ENCODE data around the gene EPHA10.
"Not testable (repeated sequence)": the region's sequence is repeated elsewhere in the genome, so short reads cannot be mapped to it uniquely, and the experiment has no call there.

The EPHA10 gene

DNA sequence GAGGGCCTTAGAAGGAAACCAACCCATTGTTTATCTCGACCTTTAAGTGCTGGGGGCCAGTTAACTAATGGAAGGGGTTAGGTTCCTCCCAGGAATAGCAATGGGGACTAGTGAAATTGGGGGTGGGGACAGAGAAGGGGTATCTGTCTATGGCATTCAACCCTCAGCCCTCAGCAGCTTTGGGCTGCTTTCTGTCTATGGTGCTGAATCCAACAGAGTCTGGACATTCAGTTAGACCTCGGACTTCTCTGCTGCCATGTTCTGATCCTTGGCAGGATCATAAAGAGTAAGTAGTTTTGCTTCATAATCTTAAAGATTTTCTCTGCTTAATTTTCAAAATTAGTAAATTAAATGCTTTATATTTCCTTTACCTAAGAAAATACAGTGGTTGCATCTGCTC lies 2.6 kb upstream of the EPHA10 start:
- no peak for DNase-seq

DNA sequence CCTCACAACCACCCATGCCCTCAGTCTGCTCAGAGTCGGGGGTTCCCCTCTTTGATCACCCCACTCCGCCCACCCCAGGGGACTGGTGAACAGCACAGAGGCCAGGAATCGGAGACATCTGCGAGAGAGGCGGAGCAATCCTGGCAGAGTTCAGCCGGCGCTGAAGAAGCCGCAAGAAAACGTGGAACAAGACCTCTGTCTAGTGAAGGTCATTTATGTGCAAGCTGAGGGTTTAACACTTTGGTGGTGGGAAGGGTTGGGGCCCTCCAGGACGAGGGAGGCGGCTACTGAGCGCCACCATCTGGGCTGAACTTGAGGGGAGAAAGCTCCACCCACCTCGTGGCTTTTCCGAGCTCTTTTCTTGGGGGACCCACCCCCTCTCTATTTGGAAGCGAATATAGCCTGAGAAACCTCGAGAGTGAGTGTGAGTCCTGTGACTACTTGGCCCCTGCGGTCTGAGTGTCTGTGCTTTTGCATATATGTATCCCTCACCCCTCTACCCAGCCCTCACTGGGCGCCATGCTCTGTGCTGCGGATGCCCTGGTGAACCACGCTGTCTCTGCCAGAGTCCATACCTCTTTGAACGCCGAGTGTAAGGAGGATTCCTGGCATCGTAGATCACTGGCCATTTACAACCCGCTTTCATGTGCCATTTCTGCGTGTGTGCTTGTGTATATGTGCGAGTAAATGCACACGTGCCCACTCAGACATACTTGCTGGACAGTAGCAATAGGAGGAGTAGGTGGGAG lies 1.2 kb upstream of the EPHA10 start:
- peak; percentile 19 for DNase-seq

DNA sequence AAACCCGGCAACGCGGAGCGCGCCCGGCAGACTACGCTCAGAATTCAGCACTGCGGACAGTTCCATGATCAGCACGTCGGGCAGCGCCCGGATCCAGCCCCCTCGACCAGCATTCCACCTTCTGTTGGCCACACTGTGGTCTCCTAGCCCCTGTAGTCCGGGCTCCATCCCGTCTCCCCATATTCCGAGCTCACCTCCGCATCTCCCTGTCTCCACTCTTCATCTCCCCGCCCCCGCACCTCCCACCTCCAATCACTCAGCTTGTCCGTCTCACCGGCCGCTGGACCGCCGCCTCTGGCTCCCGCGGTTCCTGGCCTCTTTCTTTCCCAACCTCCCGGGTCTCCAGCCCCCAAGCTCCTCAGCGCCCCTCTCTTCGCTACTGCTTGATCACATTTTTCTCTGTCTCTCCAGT lies 500 bp downstream of the EPHA10 start:
- no peak for DNase-seq

DNA sequence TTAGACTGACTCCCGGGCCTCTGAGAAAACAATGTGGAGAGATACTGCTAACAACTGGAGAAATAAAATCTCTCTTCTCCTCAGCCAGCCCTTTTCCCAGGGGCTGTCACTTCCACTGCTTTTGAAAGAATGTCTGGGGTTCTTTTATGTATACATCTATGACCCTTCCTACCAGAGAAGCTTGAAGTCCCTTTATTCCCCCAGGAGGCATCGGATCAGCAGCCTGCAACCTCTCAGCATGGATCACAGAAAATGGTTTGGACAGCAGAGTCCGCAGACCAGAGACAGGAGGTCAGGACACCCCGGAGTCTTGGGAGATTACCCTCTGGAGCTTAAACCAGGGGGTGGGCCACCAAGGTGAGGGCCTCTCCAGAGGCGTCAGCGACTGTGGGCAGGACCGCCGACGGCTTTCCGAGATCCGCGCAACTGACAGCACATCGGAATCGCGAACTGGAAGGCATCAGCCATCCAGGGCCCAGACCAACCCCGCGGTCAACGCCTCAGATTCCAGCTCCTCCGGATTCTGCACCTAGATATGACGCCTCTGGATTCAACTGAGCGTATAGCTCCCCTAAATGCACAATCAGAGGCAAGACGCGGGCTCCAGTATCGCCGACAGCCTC lies 1.0 kb downstream of the EPHA10 start:
- DNase-seq = no peak

DNA sequence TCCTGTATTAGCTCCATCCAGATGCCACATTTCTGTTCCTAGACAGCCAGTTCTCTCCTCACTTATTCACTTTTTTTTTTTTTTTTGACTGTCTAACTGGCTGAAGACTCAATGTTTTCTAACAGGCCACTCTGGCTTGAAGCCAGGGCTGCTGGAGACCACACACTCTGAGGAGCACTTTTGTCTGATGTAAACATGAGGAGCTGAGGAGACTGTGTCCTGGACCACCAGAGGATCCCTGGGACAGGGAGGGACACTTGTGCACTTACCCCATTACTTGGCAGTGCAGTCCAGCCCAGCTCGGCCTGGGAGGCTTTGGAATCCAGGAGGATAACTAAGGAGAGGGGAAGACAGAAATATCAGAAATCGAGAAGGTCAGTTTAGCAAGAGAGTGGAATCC lies 2.4 kb downstream of the EPHA10 start:
- DNase-seq = no peak

DNA sequence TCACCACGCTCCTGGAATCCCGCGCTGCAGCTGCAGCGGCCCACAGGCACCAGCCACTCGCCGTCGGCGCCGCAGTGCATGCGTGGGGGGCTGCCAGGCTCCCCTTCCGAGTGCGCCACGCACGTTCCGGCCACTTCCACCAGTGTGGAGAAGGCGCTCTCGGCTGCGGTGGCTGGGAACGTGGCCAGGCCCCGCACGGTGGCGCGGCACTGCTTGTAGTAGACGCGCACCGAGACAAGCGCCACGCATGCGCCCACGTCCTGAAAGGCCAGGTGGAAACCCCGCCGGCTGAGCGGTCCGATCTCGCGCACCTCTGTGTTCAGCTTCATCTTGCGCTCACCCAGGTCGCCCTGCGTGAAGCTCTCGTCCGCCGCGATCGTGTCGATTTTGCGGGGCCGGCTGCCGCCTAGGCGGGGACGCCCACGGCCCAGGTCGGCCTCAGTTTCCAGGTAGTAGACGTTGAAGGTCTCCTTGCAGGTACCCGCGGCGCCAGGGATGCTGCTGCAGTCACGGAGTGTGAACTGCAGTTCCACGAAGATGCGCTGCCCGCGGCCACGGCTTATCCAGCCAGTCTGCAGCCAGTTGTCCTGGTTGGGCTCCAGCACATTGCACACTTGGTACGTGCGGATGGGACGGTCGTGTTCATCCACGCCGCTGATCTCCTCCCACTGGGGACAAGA lies 3.4 kb downstream of the EPHA10 start:
- no peak for DNase-seq

DNA sequence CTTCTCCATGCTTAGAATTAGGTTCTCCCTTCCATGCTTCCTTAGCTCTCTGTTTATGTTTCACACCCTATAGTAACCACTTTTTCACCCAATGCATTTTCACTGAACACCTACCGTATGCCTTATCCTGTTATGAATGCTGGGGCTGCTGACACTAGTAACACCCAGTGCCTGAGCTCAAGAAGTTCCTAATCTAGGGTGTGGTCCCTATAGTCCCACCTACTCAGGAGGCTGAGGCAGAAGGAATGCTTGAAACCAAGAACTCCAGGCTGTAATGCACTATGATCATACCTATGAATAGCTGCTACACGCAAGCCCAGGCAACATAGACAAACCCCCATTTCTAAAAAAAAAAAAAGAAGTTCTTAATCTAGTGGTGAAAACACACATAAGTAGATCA lies 5.5 kb downstream of the EPHA10 start:
- DNase-seq = no peak

DNA sequence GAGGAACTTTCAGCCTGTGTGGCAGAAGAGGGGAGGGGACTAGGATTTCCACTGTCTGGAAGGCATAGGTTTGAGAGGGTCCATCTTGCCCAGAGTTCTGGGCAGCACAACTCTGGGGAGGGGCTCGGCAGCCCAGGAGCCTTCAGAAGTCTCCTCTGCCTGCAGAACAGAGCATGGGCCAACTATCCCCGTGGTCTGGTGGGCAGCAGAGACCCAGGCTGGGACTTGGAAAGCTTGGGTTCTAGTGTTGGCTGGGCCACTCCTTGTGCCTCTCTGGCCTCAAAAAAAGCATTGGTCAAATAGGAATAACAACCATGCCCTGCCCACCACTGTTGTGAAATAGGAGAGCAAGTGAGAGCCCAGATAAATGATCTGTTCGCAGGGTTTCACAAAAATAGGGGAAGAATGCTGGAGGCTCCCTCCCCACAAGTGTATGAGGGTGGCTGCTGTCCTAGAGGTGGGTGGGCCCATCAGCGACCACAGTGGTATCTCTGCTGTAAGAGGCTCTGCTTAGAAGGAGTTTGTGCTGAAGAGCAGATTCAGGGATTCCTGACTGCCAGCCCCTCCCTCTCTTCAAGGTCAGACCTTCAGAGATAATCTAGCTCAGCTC lies 8.9 kb downstream of the EPHA10 start:
- no peak for DNase-seq

DNA sequence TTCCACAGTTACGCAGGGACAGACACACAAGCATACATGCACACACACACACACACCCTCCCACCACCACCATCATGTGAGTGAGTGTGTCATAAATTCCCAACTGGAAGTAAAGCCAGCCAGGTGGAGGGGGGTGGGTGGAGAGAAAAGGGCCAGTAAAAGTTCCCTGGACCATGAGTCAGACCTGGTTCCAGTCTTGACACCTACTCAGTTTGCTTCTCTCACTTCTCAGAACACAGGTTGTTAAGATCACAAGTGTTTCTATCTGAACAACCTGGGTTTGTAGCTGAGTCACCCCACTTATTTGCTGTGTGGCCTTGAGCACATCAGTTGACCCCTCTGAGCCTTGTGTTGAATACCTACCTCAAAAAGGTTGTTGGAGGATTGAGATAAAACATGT lies 9.6 kb downstream of the EPHA10 start:
- DNase-seq = no peak

DNA sequence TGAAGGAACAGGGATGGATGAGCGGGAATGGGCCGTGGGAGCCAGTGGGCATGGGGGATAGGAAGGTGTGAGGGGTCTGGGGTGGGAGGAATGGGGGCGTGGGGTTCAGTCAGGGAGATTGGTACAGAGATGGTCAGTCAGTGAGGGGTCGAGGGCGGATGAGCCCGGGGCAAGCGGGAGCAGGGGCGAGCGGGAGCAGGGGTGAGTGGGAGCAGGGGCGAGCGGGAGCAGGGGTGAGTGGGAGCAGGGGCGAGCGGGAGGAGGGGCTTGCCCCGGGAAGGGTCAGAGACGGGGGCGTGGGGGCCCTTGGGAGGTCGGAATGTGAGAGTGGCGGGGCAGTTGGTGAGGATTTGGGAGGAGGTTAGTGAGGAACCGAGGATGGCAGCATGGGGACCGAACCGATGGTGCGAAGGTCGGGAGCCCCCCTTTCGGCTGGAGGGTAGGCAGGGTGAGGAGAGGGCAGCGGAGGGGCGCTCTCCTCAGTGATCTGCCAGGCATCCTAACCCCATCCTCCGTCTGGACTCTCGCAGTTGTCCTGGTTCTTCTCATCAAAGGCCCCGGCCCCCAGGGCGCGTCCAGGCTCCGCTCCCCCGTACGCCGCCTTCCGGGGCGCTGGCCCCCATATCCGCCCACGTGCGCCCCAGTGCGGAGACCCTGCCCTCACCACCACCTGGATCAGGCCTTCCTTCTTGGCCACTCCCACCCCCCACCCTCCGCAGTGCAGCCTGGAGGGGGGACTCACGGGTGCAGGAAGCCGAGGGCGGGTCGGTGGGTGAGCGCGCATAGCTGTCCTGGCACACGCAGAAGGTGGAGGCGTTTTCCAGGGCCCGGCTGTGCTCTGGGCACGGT lies 11.2 kb downstream of the EPHA10 start:
- DNase-seq = no peak

DNA sequence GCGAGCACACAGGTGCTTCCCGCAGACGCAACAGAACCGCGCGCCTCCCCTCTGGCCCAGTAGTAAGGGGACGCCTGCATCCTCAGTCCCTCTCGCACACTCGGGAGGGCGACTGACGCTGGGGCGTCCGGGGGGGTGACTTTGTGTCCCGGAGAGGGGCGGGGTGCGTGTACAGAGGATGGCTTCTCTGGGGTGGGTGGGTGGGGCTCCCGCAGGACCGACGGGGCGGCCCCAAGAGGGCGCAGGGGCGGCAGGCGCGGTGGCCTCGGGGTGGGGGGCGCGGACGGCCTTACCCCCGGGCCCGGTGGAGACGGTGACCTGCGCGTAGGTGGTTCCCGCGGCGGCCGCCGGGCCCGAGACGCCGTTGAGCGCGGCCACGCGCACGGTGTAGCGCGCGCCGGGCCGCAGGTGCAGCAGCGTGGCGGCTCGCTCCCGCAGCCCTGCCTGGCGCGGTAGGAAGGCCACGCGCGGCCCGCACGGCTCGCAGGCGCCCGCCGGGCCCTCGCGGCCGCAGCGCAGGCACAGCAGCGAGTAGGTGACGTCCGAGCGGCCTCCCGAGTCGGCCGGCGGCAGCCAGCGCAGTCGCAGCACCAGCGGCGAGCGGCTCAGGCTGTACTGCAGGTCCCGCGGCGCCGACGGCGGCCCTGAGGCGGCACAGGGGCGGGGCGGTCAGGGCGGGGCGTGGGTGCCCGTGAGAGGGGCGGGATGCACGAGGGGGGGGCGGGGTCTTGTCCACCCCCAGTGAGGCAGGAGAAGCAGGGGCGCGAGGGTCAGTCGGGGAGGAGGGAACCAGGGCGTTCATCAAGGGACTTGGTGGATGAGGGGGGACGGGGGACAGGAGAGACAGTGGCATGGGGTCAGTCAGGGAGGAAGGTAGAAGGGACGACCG lies 12.1 kb downstream of the EPHA10 start:
- DNase-seq = peak; percentile 48

DNA sequence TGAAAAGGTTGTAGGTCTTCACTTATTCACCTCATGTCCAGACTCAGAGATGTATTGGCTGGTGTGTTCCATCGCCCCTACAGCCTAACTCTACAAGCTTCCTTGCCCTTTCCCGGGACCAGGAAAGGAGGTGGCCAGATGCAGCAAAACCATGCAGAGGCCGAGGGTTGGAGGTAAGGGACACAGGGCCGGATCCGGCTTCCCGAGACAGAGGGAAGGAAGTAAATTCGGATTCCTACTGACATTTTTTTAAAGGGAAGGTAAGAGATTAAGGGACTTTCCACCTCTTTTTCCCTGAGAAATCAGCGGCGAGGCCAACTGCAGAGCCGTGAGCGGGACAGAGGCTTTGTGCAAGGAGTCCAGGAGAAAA lies 12.7 kb downstream of the EPHA10 start:
- DNase-seq = no peak

DNA sequence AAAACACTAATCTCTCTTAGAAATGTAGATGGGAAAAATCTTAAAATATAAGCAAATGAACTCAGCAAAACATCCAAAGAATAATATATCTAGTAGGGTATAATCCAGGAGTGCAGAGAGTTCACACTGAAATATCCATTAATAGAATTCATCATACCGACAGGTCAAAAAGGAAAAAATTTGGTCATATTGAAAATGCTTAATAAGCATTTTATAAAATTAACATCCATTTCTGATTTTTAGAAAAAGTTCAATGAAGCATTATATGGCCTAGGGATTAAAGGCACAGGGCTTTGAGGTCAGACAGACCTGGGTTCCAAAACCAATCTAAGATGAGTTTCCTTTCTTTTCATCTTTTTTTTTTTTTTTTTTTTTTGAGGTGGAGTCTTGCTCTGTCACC lies 16.4 kb downstream of the EPHA10 start:
- DNase-seq = no peak

DNA sequence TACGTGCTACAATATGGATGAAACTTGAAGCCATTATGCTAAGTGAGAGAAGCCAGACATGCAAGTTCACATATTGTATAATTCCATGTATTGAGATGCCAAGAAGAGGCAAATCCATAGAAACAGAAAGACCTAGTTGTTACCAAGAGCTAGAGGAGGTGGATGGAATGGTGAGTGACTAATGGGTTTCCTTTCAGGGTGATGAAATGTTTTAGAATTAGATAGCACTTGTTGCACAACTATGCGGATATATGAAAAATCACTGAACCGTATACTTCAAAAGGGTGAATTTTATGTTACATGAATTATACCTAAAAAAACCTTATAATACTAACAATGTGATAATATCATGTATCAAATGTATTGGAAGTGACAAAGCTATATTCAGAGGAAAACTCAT lies 18.1 kb downstream of the EPHA10 start:
- no peak for DNase-seq

DNA sequence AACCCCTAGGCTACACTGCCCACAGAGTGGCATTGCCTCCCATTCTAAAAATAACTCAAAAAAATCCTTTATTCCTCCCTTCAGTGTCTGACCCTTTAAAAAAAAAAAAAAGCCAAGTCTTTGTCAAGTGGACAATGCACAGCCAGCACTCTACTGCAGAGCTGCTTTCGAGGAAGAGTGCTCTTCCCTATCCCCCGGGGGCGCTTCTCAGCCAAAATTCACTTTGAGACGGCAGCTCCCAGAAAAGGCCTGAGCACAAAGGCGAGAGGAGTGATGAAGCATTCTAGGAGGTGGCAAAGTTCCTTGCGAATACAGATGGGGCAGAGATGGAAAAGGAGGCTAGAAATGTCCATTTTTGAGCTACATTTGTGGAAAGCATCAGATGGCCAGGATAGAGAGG lies 23.3 kb downstream of the EPHA10 start:
- DNase-seq = no peak

DNA sequence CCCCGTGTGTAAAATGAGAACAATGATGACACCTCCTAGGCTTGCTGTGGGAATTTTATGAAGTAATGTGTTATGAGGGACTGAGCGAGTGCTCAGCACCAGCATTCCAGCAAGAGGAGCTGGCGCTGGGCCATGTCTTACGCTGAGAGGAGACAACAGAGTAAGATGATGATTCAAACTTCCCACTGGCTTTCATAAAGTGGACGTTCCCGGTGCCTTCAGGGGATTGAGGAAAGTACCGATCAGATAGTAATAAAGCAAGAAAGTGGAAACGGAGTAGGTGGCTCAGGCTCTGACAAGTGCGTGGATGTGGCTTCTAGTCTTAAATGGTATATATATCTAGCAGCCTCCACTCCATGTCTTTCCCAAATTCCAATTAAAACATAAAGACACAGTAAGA lies 23.8 kb downstream of the EPHA10 start:
- DNase-seq = no peak

DNA sequence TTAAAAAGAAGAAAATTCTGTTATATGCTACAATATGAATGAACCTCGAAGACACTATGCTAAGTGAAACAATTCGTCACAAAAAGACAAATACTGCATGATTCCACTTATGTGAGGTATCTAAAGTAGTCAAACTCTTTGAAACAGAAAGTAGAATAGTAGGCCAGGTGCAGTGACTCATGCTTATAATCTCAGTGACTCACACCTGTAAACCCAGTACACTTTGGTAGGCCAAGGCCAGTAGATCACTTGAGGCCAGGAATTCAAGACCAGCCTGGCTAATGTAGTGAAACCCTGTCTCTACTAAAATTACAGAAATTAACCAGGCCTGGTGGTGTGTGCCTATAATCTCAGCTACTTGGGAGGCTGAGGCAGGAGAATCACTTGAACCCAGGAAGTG lies 25.7 kb downstream of the EPHA10 start:
- DNase-seq = no peak

DNA sequence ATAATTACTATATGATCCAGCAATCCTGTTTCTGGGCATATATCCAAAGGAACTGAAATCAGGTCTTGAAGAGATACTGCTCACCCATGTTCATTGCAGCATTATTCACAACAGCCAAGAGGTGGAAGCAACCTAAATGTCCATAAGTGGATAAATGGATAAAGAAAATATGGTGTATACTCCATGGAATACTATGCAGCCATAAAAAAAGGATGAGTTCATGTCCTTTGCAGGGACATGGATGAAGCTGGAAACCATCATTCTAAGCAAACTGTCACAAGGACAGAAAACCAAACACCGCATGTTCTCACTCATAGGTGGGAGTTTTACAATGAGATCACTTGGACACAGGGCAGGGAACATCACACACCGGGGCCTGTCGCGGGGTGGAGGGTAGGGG lies 26.3 kb downstream of the EPHA10 start:
- not testable (repeated sequence) for DNase-seq

DNA sequence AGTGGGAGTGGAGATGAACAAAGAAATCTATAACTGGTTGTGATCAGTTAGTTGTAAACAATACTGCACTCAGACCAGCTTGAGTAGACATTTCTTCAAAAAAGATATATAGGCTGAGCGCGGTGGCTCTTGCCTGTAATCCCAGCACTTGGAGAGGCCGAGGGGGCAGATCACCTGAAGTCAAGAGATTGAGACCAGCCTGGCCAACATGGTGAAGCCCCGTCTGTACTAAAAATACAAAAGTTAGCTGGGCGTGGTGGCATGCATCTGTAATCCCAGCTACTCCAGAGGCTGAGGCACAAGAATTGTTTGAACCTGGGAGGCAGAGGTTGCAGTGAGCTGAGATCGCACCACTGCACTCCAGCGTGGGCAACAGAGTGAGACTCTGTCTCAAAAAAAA lies 26.9 kb downstream of the EPHA10 start:
- DNase-seq = not testable (repeated sequence)

DNA sequence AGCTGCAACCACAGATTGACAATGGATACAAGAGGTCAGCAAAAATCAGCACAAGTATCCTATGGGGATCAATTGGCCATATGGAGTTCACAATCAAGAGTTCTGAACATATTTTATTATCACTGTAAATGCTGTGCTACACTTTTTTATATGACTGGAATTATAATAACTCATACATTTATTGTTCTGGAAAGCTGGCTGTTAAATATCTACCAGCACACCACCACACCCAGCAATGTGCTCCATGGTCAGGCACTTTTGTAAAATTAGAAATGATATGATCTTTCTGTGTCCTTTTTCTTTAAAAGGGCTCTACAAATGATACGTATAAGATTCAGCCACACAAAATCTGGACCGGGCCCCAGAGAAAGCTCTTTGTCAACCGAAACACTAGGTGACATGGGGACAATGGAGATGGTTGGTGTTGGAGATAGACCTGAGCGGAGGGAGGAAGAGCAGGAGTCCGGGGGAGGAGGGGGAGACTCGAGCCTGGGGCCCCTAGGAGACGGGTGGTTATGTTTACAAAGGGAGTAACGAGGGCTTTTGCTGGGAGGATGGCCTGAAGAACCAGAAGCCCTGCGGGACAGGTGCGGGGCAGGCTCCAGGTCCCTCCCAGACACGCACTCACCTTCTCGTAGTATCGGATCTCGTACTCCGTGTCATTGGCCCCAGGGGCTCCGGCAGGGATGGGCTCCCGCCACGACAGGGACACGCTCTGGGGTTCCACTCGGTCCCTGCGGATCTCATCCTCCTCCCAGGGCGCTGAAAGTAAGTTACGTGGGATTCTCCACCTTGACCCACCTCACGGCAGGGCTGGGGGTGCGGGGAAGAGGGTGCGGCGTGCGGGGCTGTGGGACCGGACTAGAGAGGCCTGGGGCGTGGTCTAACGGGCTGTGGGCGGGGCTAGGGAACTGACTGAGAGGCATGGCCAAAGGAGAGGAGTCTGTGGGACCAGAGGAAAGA lies 30.0 kb downstream of the EPHA10 start:
- DNase-seq = no peak
